Choroid plexus epithelial cell (primary cell): Measurements from ENCODE around the gene PTPRT.

Experiments
- DNase-seq: peaks from one replicate; pipeline ENCODE4 v3.0.0-alpha.2; 2010; ENCODE audit warnings: low read depth
- H3K4me3 ChIP-seq: 2 replicates; pipeline ENCODE4 v1.5.1; 2011; ENCODE audit warnings: low read depth, mild to moderate bottlenecking, control low read depth, low read length, moderate library complexity
- CTCF ChIP-seq: conservative IDR thresholded peaks from 2 replicates; pipeline ENCODE4 v1.5.1; 2011; ENCODE audit warnings: low read depth, mild to moderate bottlenecking, control low read depth, inconsistent platforms, low read length, moderate library complexity

The PTPRT gene

GRCh38 chr20:42099101-42099500, 1090.6 kb downstream of the PTPRT start:
- no peak overlapping the region for H3K4me3 ChIP-seq
- TF ChIP-seq CTCF = no peak
- DNase-seq = no peak

DNA sequence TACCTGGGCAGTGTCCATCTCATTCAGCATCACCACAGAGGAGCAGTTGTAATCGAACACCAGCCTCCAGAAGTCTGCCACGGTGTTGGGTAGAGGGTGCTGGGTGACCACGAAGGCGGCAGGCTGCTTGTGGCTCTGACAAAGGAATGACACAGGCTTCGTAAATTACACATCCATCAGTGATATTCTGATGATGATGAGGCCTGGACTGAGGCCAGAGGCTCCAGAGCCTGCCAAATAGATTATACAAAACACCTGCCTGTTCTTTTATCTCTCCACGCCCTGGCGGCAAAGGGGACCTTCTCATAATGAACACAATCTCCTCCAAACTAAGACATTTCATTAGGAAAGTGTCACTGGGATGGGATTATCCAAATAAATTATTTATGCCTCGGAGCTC, 1091.3 kb downstream of the PTPRT start:
- H3K4me3 ChIP-seq = no peak overlapping the region
- DNase-seq = no peak
- TF ChIP-seq CTCF = no peak

- no peak for TF ChIP-seq CTCF
- no peak for DNase-seq
- no peak overlapping the region for H3K4me3 ChIP-seq
Measured at GRCh38 chr20:42097741-42098140, 1092.0 kb downstream of the PTPRT start.

GRCh38 chr20:42095221-42095620, 1094.5 kb downstream of the PTPRT start:
- TF ChIP-seq CTCF = no peak
- no peak overlapping the region for H3K4me3 ChIP-seq
- DNase-seq = no peak

- no peak for DNase-seq
- no peak overlapping the region for H3K4me3 ChIP-seq
- TF ChIP-seq CTCF = no peak
Measured at GRCh38 chr20:42093542-42094440, 1095.9 kb downstream of the PTPRT start.

DNA sequence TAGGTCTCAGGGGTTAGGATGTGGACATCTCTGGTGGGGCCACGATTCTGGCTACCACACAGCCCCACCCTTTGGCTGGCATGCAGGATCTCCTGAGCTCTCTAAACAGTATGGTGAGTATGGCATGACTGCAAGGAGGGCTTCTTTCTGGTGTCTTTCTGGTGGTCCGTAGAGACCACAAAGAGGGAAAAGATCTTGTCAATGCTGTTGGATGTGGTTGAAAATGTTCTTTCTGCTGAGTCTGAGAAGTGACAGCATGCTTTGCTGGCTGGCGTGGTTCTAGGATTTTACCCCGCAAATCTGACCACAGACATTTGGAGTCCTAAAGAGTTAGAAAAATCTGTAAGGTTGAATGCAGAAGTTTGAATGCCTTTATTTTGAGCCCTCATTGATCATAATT, 1096.7 kb downstream of the PTPRT start:
- no peak for DNase-seq
- H3K4me3 ChIP-seq = no peak overlapping the region
- no peak for TF ChIP-seq CTCF

- DNase-seq = no peak
- no peak for TF ChIP-seq CTCF
- H3K4me3 ChIP-seq = no peak overlapping the region
Measured at GRCh38 chr20:42085366-42085765, 1104.3 kb downstream of the PTPRT start.
